Hepatocyte (in vitro differentiated cells): ENCODE data around the gene BBS4. TPM values are rescaled to one million over a fixed set of nuclear protein-coding genes. Genes with fewer than 3 reads are reported as not detected.

ENCODE experiments used
- DNase-seq: peaks from one replicate; pipeline ENCODE4 v3.0.0-alpha.2; 2016; ENCODE audit warnings: low spot score
- H2AFZ ChIP-seq: fragments of 200-600 bp; sonication (generic); 2 replicates; pipeline ENCODE4 v1.6.0; 2016; ENCODE audit warnings: antibody characterized with exemption, mild to moderate bottlenecking
- H3K27ac ChIP-seq: fragments of 200-600 bp; sonication (generic); 2 replicates; pipeline ENCODE4 v1.5.1; 2016; ENCODE audit warnings: mild to moderate bottlenecking
- H3K27me3 ChIP-seq: fragments of 200-600 bp; sonication (generic); 2 replicates; pipeline ENCODE4 v1.6.1; 2016
- H3K36me3 ChIP-seq: fragments of 200-600 bp; sonication (generic); replicated peaks from 2 replicates; pipeline ENCODE4 v1.5.1; 2016; ENCODE audit warnings: low read depth; ENCODE audit not compliant: insufficient read depth
- H3K4me1 ChIP-seq: fragments of 200-600 bp; sonication (generic); 2 replicates; pipeline ENCODE4 v1.5.1; 2016; ENCODE audit warnings: mild to moderate bottlenecking, moderate library complexity; ENCODE audit not compliant: insufficient read depth
- H3K4me2 ChIP-seq: fragments of 200-600 bp; sonication (generic); 2 replicates; pipeline ENCODE4 v1.6.0; 2016
- H3K4me3 ChIP-seq: fragments of 200-600 bp; sonication (generic); 2 replicates; pipeline ENCODE4 v1.5.1; 2016; ENCODE audit warnings: mild to moderate bottlenecking
- H3K79me2 ChIP-seq: fragments of 200-600 bp; sonication (generic); 2 replicates; pipeline ENCODE4 v1.6.0; 2017; ENCODE audit warnings: mild to moderate bottlenecking
- H3K9me2 ChIP-seq: fragments of 200-600 bp; sonication (generic); replicated peaks from 2 replicates; pipeline ENCODE4 v1.6.0; 2017; ENCODE audit warnings: mild to moderate bottlenecking; ENCODE audit not compliant: insufficient read depth
- H3K9me3 ChIP-seq: fragments of 200-600 bp; sonication (generic); 2 replicates; pipeline ENCODE4 v1.5.1; 2016; ENCODE audit warnings: low read depth, mild to moderate bottlenecking
- H4K20me1 ChIP-seq: fragments of 200-600 bp; sonication (generic); 2 replicates; pipeline ENCODE4 v1.6.0; 2016; ENCODE audit warnings: mild to moderate bottlenecking; ENCODE audit not compliant: insufficient read depth, poor library complexity, severe bottlenecking
- CTCF ChIP-seq: fragments of 200-600 bp; sonication (generic); IDR thresholded peaks from 2 replicates; pipeline ENCODE4 v1.5.1; 2016; ENCODE audit warnings: antibody characterized with exemption, mild to moderate bottlenecking; ENCODE audit not compliant: poor library complexity
- EZH2 ChIP-seq: fragments of 200-600 bp; sonication (generic); IDR thresholded peaks from 2 replicates; pipeline ENCODE4 v1.6.1; 2016; ENCODE audit warnings: antibody characterized with exemption, mild to moderate bottlenecking, borderline replicate concordance
- EZH2phosphoT487 ChIP-seq: fragments of 200-600 bp; sonication (generic); IDR thresholded peaks from one replicate; pipeline ENCODE4 v1.6.1; 2018; ENCODE audit warnings: antibody characterized with exemption, mild to moderate bottlenecking, low read depth, moderate library complexity; ENCODE audit not compliant: unreplicated experiment, severe bottlenecking
- WGBS: methylation state at CpG from one replicate; pipeline ENCODE4 v1.1.6; 2016; ENCODE audit warnings: low lambda C conversion rate; ENCODE audit errors: missing lambda C conversion rate; 5-methylcytosine and 5-hydroxymethylcytosine counted together
- polyA plus RNA-seq: library from polyadenylated mRNA; unstranded; fragments of >200 nt; fragmentation: Nextera tagmentation; extraction: Ambion mirVana; gene quantifications from 2 replicates; pipeline ENCODE4 v1.2.1, GENCODE V29; 2016
- total RNA-seq: library from RNA; depleted of rRNA; stranded (reverse); fragments of >200 nt; gene quantifications from 2 replicates; pipeline ENCODE4 v1.2.3, GENCODE V29; 2014

The BBS4 gene
- total and polyA plus RNA-seq, 2 experiments from 2014 or later: 18.1 to 28.3 TPM

GRCh38 chr15:72774696-72775383, 88.8 kb downstream of the BBS4 start:
- Histone ChIP-seq H3K36me3 (peaks cover 2% of the 10 kb centered on the region), H3K27me3 (no peaks in the 10 kb centered on the region), H3K4me3 (no peak overlapping the region), H3K4me2 (no peak overlapping the region), H3K4me1 (no peaks in the 10 kb centered on the region), H3K9me3 (no peaks in the 10 kb centered on the region), H3K79me2 (peaks cover 55% of the 10 kb centered on the region), H4K20me1 (no peaks in the 10 kb centered on the region), H3K27ac (no peak overlapping the region), H3K9me2 (no peaks in the 10 kb centered on the region), H2AFZ (no peak overlapping the region)
- WGBS: 86% methylated on average over 2 of the region's 2 CpGs
- TF ChIP-seq CTCF (no peak), EZH2 (no peak), EZH2phosphoT487 (no peak)
- DNase-seq: no peak

- Histone ChIP-seq H3K79me2 (peaks cover 83% of the 10 kb centered on the region), H3K27me3 (no peaks in the 10 kb centered on the region), H2AFZ (no peak overlapping the region), H3K27ac (no peak overlapping the region), H3K4me2 (peak overlapping the region; percentile 34), H4K20me1 (peaks cover 4% of the 10 kb centered on the region), H3K36me3 (no peaks in the 10 kb centered on the region), H3K4me1 (peaks cover 10% of the 10 kb centered on the region), H3K9me3 (no peaks in the 10 kb centered on the region), H3K4me3 (no peak overlapping the region), H3K9me2 (no peaks in the 10 kb centered on the region)
- no peak for DNase-seq
- TF ChIP-seq EZH2 (no peak), CTCF (no peak), EZH2phosphoT487 (no peak)
- 74% methylated on average over 6 of the region's 6 CpGs for WGBS
Observed at GRCh38 chr15:72778796-72779195, 92.8 kb downstream of the BBS4 start.

- Histone ChIP-seq H3K79me2 (peaks cover 64% of the 10 kb centered on the region), H2AFZ (no peak overlapping the region), H3K27me3 (no peaks in the 10 kb centered on the region), H3K36me3 (no peaks in the 10 kb centered on the region), H3K9me2 (no peaks in the 10 kb centered on the region), H3K4me1 (peaks cover 24% of the 10 kb centered on the region), H3K27ac (no peak overlapping the region), H3K4me3 (no peak overlapping the region), H4K20me1 (peaks cover 4% of the 10 kb centered on the region), H3K4me2 (peak overlapping the region; percentile 92), H3K9me3 (no peaks in the 10 kb centered on the region)
- TF ChIP-seq EZH2 (no peak), EZH2phosphoT487 (no peak), CTCF (no peak)
- 88% methylated on average over 6 of the region's 6 CpGs for WGBS
- no peak for DNase-seq
Observed at GRCh38 chr15:72781631-72782030, 95.6 kb downstream of the BBS4 start.
